Upper lobe of left lung (tissue), 6 donors: ENCODE results near the gene ZNF506. TPM values are rescaled to one million over a fixed set of nuclear protein-coding genes. Genes with fewer than 3 reads are reported as not detected.
"Not testable (repeated sequence)": the region's sequence is repeated elsewhere in the genome, so short reads cannot be mapped to it uniquely, and the experiment has no call there.

ENCODE experiments used
- ATAC-seq, 2 donors: fragments of 200-7000 bp; cut with Tn5 transposase; one replicate each; pipeline ENCODE4 v1.9.1; 2022; ENCODE audit warnings: mild to moderate bottlenecking in 2 of 2, moderate library complexity in 2 of 2; ENCODE audit not compliant: low FRiP score in 2 of 2
- DNase-seq, 2 donors: peaks; one replicate each; pipeline ENCODE4 v3.0.0-alpha.2; 2019 to 2020
- H3K27ac ChIP-seq, 4 donors: fragments of 200-600 bp; sonication (generic); one replicate each; pipeline ENCODE4 v1.5.1; 2016 to 2019
- H3K27me3 ChIP-seq, 4 donors: fragments of 200-600 bp; sonication (generic); one replicate each; pipeline ENCODE4 v1.5.1; 2017 to 2019
- H3K36me3 ChIP-seq, 4 donors: fragments of 200-600 bp; sonication (generic); one replicate each; pipeline ENCODE4 v1.5.1; 2016 to 2019
- H3K4me1 ChIP-seq, 4 donors: fragments of 200-600 bp; sonication (generic); one replicate each; pipeline ENCODE4 v1.5.1; 2018 to 2019
- H3K4me3 ChIP-seq, 4 donors: fragments of 200-600 bp; sonication (generic); one replicate each; pipeline ENCODE4 v1.5.1; 2017 to 2019; ENCODE audit warnings: mild to moderate bottlenecking in 2 of 4, moderate library complexity in 1 of 4
- H3K9me3 ChIP-seq, 4 donors: fragments of 200-600 bp; sonication (generic); one replicate each; pipeline ENCODE4 v1.5.1; 2018 to 2019
- CTCF ChIP-seq, 6 experiments: fragments of 450-650 bp in 4 of 6; fragments of 200-600 bp in 2 of 6; sonication (generic) in 2 of 6; IDR thresholded peaks; one replicate each; pipeline ENCODE4 v1.5.1; 2016 to 2019; ENCODE audit warnings: antibody characterized with exemption in 6 of 6
- EP300 ChIP-seq, 4 donors: sonication (generic); formaldehyde crosslinking; IDR thresholded peaks; one replicate each; pipeline ENCODE4 v1.5.1; 2017; ENCODE audit warnings: antibody characterized with exemption in 4 of 4, control low read depth in 2 of 4
- POLR2A ChIP-seq, 4 donors: fragments of 450-650 bp; IDR thresholded peaks; one replicate each; pipeline ENCODE4 v1.5.1; 2016 to 2017; ENCODE audit warnings: antibody characterized with exemption in 4 of 4, mild to moderate bottlenecking in 2 of 4
- POLR2AphosphoS5 ChIP-seq, 2 donors: sonication (generic); formaldehyde crosslinking; IDR thresholded peaks; one replicate each; pipeline ENCODE4 v1.5.1; 2017; ENCODE audit warnings: antibody characterized with exemption in 2 of 2
- WGBS, 2 donors: methylation state at CpG; one replicate each; pipeline ENCODE4 v1.1.5; 2017 to 2018; 5-methylcytosine and 5-hydroxymethylcytosine counted together
- total RNA-seq, 6 donors: library from RNA; depleted of rRNA in 4 of 6; stranded (reverse); fragments of >200 nt in 4 of 6; gene quantifications; one replicate each; pipeline versions ENCODE4 v1.1.0 to v1.2.1, GENCODE V29; 2016 to 2021
- donor health status: DM: no; HTN: no; CAD: no; lungs with moderate emphysema.
- donor health status: DM: no; HTN: yes; CAD: no; lungs with severe emphysema.

ZNF506 gene
- total RNA-seq, 6 donors from 2014 or later, result 13.2 to 47.1 (median 19.1) TPM

- TF ChIP-seq EP300 (IDR thresholded peaks at IDR 0.05), result no peak
- Histone ChIP-seq H3K4me3 (no peak overlapping the region), H3K27ac (no peak overlapping the region), H3K4me1 (peaks cover 0 to 6% (median under 1%) of the 10 kb centered on the region in 4 donors), H3K9me3 (peaks cover 0 to 29% (median 16%) of the 10 kb centered on the region in 4 donors), H3K27me3 (no peaks in the 10 kb centered on the region), H3K36me3 (peaks cover 0 to 25% (median 11%) of the 10 kb centered on the region in 4 donors)
- ATAC-seq (no peak), DNase-seq (no peak)
- WGBS, 2 donors, result 81 to 92% methylated on average over 2 of the region's 2 CpGs
Observed at GRCh38 chr19:19782783-19783182, 38.8 kb downstream of the ZNF506 start.

GRCh38 chr19:19781791-19782190, 39.8 kb downstream of the ZNF506 start:
- not testable (repeated sequence) for DNase-seq
- WGBS, 2 donors, result 74 to 80% methylated on average over 6 of the region's 6 CpGs

GRCh38 chr19:19778666-19779065, 42.9 kb downstream of the ZNF506 start:
- 87 to 88% methylated on average over 2 of the region's 2 CpGs for WGBS, 2 donors
- peaks cover 0 to 4% (median 0%) of the 10 kb centered on the region in 4 donors for H3K36me3 ChIP-seq
- no peak overlapping the region for H3K27ac ChIP-seq
- DNase-seq (no peak), ATAC-seq (no peak)
- no peak overlapping the region for H3K4me3 ChIP-seq
- H3K9me3 ChIP-seq, result peaks cover 0 to 16% (median 7%) of the 10 kb centered on the region in 4 donors
- H3K27me3 ChIP-seq, result no peaks in the 10 kb centered on the region
- peaks cover 16 to 26% (median 18%) of the 10 kb centered on the region in 4 donors for H3K4me1 ChIP-seq
- TF ChIP-seq EP300 (IDR thresholded peaks at IDR 0.05), result no peak
- TF ChIP-seq POLR2A (IDR thresholded peaks at IDR 0.05), result no peak
- no peak for TF ChIP-seq POLR2AphosphoS5 (IDR thresholded peaks at IDR 0.05)
- no peak for TF ChIP-seq CTCF (IDR thresholded peaks at IDR 0.05)

More at GRCh38 chr19:19781791-19782190, 39.8 kb downstream of the ZNF506 start:
- not testable (repeated sequence) for ATAC-seq, H3K4me3 ChIP-seq, H3K27ac ChIP-seq, H3K27me3 ChIP-seq
- peaks cover 0 to 15% (median 7%) of the 10 kb centered on the region in 4 donors for H3K36me3 ChIP-seq
- H3K4me1 ChIP-seq, result peaks cover 8 to 15% (median 10%) of the 10 kb centered on the region in 4 donors
- peaks cover 0 to 29% (median 12%) of the 10 kb centered on the region in 4 donors for H3K9me3 ChIP-seq

- no peak overlapping the region for H3K4me3 ChIP-seq
- TF ChIP-seq POLR2AphosphoS5 (IDR thresholded peaks at IDR 0.05) (no peak), CTCF (IDR thresholded peaks at IDR 0.05) (no peak), EP300 (IDR thresholded peaks at IDR 0.05) (no peak), POLR2A (IDR thresholded peaks at IDR 0.05) (no peak)
Observed at GRCh38 chr19:19777692-19778091, 43.9 kb downstream of the ZNF506 start.

GRCh38 chr19:19776206-19777008, 45.1 kb downstream of the ZNF506 start:
- Histone ChIP-seq H3K27me3 (no peaks in the 10 kb centered on the region), H3K4me1 (peaks cover 16 to 26% (median 18%) of the 10 kb centered on the region in 4 donors), H3K36me3 (peaks cover 0 to 4% (median 0%) of the 10 kb centered on the region in 4 donors), H3K27ac (peak overlapping the region; percentile 68 to 84 (median 76)), H3K9me3 (peaks cover 0 to 11% (median 6%) of the 10 kb centered on the region in 4 donors), H3K4me3 (peak overlapping the region; percentile 56 to 87 (median 70))
- peak; percentile 54 to 79 for TF ChIP-seq POLR2AphosphoS5 (IDR thresholded peaks at IDR 0.05)
- TF ChIP-seq EP300 (IDR thresholded peaks at IDR 0.05), result peak in 1 of 4 donors; percentile 2
- TF ChIP-seq CTCF (IDR thresholded peaks at IDR 0.05), result peak in 3 of 6 experiments; percentile 15 to 59 (median 40)
- TF ChIP-seq POLR2A (IDR thresholded peaks at IDR 0.05), result peak in 3 of 4 donors; percentile 36 to 62 (median 58)
- ATAC-seq (peak; percentile 100), DNase-seq (peak; percentile 98 to 99)
- WGBS, 2 donors, result 0% methylated on average over 17 to 33 of the region's 36 CpGs

More at GRCh38 chr19:19777692-19778091, 43.9 kb downstream of the ZNF506 start:
- Histone ChIP-seq H3K27ac (no peak overlapping the region), H3K9me3 (peaks cover 0 to 16% (median 7%) of the 10 kb centered on the region in 4 donors), H3K4me1 (peaks cover 16 to 26% (median 18%) of the 10 kb centered on the region in 4 donors), H3K36me3 (peaks cover 0 to 4% (median 0%) of the 10 kb centered on the region in 4 donors), H3K27me3 (no peaks in the 10 kb centered on the region)
- 77 to 93% methylated on average over 4 to 5 of the region's 5 CpGs for WGBS, 2 donors
- ATAC-seq (no peak), DNase-seq (no peak)
